VCaP (cell line): ENCODE results near the gene USP30.
"Not testable (repeated sequence)": the region's sequence is repeated elsewhere in the genome, so short reads cannot be mapped to it uniquely, and the experiment has no call there.

ENCODE experiments used
- H3K27ac ChIP-seq: fragments of 450-650 bp; 2 replicates; pipeline ENCODE4 v1.5.1; 2017
- CTCF ChIP-seq: fragments of 450-650 bp; conservative IDR thresholded peaks from 2 replicates; pipeline ENCODE4 v1.5.1; 2017; ENCODE audit warnings: mild to moderate bottlenecking, moderate library complexity

USP30 gene

GRCh38 chr12:109016978-109017377 lies 35.4 kb upstream of the USP30 start:
- no peak overlapping the region for H3K27ac ChIP-seq
- no peak for TF ChIP-seq CTCF

- H3K27ac ChIP-seq = no peak overlapping the region
- no peak for TF ChIP-seq CTCF
Measured at GRCh38 chr12:109018296-109018695, 34.1 kb upstream of the USP30 start.

GRCh38 chr12:109020146-109020795 lies 32.1 kb upstream of the USP30 start:
- TF ChIP-seq CTCF = no peak
- peak overlapping the region; percentile 65 for H3K27ac ChIP-seq

GRCh38 chr12:109020796-109021380 lies 31.5 kb upstream of the USP30 start, which contains the start of gene SVOP:
Gene SVOP, minus strand, starts transcription at chr12:109021068. Its CDS starts 200 bp downstream, at chr12:109020868.
- no peak for TF ChIP-seq CTCF
- H3K27ac ChIP-seq = peak within 1 kb of the TSS; percentile 65

DNA sequence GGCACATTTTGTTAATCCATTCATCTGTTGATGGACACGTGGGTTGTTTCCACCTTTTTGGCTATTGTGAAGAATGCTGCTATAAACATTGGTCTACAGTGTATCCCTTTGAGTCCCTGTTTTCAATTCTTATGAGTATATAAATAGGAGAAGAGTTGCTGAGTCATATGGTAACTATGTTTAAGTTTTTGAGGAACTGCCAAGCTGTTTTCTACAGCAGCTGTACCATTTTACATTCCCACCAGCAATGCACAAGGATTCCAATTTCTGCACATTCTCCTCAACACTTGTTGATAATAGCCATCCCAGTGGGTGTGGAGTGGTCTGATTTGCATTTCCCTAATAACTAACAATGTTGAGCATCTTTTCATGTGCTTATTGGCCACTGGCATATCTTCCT lies 24.6 kb upstream of the USP30 start:
- no peak for TF ChIP-seq CTCF
- no peak overlapping the region for H3K27ac ChIP-seq

- H3K27ac ChIP-seq = not testable (repeated sequence)
Measured at GRCh38 chr12:109028624-109029023, 23.8 kb upstream of the USP30 start.

- TF ChIP-seq CTCF = no peak
- H3K27ac ChIP-seq = no peak overlapping the region
Measured at GRCh38 chr12:109029411-109029810, 23.0 kb upstream of the USP30 start.
